ENCODE results near the gene MISP3. TPM values are rescaled to one million over a fixed set of nuclear protein-coding genes. Genes with fewer than 3 reads are reported as not detected.
"Not testable (repeated sequence)": the region's sequence is repeated elsewhere in the genome, so short reads cannot be mapped to it uniquely, and the experiment has no call there.

The MISP3 gene
- total RNA-seq, 4 donors from 2014 or later, result 0.55 to 23.8 (median 2.0) TPM; not detected in 1

DNA sequence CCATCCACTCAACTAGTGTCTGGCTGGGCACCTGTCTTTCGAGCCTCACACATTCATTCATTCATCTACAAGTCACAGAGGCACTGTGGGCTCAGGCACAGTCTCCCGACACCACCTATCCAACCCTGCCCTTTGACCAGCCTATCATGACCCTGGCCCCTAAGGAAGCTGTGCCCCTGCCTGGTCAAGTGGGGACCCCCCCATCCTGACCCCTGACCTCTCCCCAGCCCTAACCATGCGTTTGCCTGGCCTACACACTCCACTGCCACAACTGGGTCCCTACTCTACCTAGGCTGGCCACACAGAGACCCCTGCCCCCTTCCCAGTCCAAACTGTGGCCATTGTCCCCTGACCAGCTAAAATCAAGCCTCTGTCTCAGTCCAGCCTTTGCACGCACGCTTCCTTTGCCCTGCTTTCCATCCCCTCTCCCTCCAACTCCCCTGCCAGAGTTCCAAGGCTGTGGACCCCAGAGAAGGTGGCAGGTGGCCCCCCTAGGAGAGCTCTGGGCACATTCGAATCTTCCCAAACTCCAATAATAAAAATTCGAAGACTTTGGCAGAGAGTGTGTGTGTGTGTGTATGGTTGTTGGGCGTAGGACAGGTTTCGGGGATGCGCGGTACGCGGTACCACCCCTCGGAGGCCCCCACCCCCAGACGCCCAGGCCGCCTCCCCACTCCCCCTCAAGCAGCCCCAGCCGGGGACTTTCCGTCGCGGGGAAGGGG lies 41.4 kb upstream of the MISP3 start:
- Histone ChIP-seq H3K4me1 (no peaks in the 10 kb centered on the region), H3K4me3 (peak overlapping the region; percentile 31 to 36), H3K27me3 (peaks cover 0 to 8% of the 10 kb centered on the region in 2 donors), H3K36me3 (no peaks in the 10 kb centered on the region), H3K27ac (peak overlapping the region; percentile 46 to 50), H3K9me3 (no peaks in the 10 kb centered on the region)
- TF ChIP-seq, protein P1, sequence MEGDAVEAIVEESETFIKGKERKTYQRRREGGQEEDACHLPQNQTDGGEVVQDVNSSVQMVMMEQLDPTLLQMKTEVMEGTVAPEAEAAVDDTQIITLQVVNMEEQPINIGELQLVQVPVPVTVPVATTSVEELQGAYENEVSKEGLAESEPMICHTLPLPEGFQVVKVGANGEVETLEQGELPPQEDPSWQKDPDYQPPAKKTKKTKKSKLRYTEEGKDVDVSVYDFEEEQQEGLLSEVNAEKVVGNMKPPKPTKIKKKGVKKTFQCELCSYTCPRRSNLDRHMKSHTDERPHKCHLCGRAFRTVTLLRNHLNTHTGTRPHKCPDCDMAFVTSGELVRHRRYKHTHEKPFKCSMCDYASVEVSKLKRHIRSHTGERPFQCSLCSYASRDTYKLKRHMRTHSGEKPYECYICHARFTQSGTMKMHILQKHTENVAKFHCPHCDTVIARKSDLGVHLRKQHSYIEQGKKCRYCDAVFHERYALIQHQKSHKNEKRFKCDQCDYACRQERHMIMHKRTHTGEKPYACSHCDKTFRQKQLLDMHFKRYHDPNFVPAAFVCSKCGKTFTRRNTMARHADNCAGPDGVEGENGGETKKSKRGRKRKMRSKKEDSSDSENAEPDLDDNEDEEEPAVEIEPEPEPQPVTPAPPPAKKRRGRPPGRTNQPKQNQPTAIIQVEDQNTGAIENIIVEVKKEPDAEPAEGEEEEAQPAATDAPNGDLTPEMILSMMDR (IDR thresholded peaks at IDR 0.05), result no peak
- TF ChIP-seq POLR2A (IDR thresholded peaks at IDR 0.05), result no peak
- intact Hi-C loops (cut with DNase I; ENCODE audit: low total_unique reads), result no loop called here
- DNase-seq, result no peak

- Histone ChIP-seq H3K4me1 (no peaks in the 10 kb centered on the region), H3K36me3 (no peaks in the 10 kb centered on the region), H3K9me3 (no peaks in the 10 kb centered on the region), H3K4me3 (peak within 1 kb of the TSS; percentile 31 to 36), H3K27ac (peak within 1 kb of the TSS; percentile 46 to 50), H3K27me3 (peaks cover 0 to 8% of the 10 kb centered on the region in 2 donors)
- TF ChIP-seq POLR2A (IDR thresholded peaks at IDR 0.05), result peak in 1 of 2 donors; percentile 21
- TF ChIP-seq, protein P1 (IDR thresholded peaks at IDR 0.05), result peak; percentile 21 to 54 (median 40)
- DNase-seq, result peak; percentile 31 to 35
- intact Hi-C loops (cut with DNase I; ENCODE audit: low total_unique reads), result no loop called here
Measured at GRCh38 chr19:14031719-14032480, 40.7 kb upstream of the MISP3 start, which contains the start of gene IL27RA. Gene IL27RA, plus strand, starts transcription at chr19:14031762. Its CDS starts 111 bp downstream, at chr19:14031873.

DNA sequence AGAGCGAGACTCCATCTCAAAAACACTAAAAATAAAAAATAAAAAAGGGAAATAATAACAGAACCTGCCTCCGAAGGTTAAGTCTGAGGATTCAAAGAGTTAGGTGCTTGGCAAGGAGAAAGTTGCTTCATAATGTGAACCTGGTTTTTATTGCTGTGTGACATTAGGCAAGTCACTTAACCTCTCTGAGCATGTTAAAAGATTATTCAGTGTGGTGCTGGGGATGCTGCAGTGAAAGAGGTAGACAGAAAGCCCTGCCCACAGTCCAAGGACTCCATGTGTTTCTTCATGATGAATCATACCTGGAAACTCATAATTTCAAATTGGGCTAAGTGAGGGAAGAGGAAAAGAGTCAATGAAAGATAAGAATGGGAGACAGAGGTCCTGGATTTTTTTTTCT lies 38.6 kb upstream of the MISP3 start:
- Histone ChIP-seq H3K27me3 (peaks cover 0 to 8% of the 10 kb centered on the region in 2 donors), H3K4me3 (no peak overlapping the region), H3K9me3 (no peaks in the 10 kb centered on the region), H3K27ac (no peak overlapping the region), H3K36me3 (no peaks in the 10 kb centered on the region), H3K4me1 (no peaks in the 10 kb centered on the region)
- TF ChIP-seq, protein P1 (IDR thresholded peaks at IDR 0.05), result no peak
- no peak for TF ChIP-seq POLR2A (IDR thresholded peaks at IDR 0.05)
- DNase-seq, result no peak
- intact Hi-C loops (cut with DNase I; ENCODE audit: low total_unique reads), result no loop called here

DNA sequence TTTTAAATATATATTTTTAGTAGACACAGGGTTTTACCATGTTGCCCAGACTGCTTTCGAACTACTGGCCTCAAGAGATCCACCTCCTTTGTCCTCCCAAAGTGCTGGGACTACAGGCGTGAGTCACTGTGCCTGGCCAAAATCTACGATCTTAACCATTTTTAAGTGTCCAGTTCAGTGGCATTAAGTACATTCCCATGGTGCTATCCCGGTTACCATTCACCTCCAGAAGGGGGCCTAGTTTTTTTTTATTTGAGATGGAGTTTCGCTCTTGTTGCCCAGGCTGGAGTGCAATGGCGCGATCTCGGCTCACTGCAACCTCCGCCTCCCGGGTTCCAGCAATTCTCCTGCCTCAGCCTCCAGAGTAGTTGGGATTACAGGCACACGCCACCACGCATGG lies 37.4 kb upstream of the MISP3 start:
- intact Hi-C loops (cut with DNase I; ENCODE audit: low total_unique reads); H3K36me3 ChIP-seq; H3K27me3 ChIP-seq; H3K27ac ChIP-seq; DNase-seq; H3K9me3 ChIP-seq; H3K4me1 ChIP-seq; H3K4me3 ChIP-seq: not testable (repeated sequence)

DNA sequence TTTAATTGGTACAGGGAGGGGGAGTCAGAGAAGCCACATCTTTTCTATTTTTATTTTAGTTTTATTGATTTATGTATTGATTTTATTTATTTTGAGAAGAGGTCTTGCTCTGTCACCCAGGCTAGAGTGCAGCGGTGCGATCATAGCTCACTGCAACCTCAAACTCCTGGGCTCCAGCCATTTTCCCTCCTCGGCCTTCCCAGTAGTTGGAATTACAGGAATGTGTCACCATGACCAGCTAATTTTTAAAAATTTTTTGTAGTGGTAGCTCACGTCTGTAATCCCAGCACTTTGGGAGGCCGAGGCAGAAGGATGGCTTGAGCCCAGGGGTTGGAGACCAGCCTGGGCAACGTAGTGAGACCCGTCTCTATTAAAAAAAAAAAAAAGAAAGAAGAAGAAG lies 36.9 kb upstream of the MISP3 start:
- Histone ChIP-seq H3K36me3 (no peaks in the 10 kb centered on the region), H3K4me1 (no peaks in the 10 kb centered on the region), H3K9me3 (no peaks in the 10 kb centered on the region), H3K27ac (no peak overlapping the region), H3K4me3 (no peak overlapping the region), H3K27me3 (peaks cover 0 to 8% of the 10 kb centered on the region in 2 donors)
- no peak for TF ChIP-seq POLR2A (IDR thresholded peaks at IDR 0.05)
- TF ChIP-seq, protein P1 (IDR thresholded peaks at IDR 0.05), result no peak
- no peak for DNase-seq
- intact Hi-C loops (cut with DNase I; ENCODE audit: low total_unique reads), result no loop called here

Data from uterus (tissue), 4 donors.